Measurements from ENCODE around the gene KIF26A.

Gene KIF26A

GRCh38 chr14:104172880-104173279, 34.5 kb downstream of the KIF26A start:
- no peaks in the 10 kb centered on the region for H3K27me3 ChIP-seq (ENCODE audit: low read depth, low read length)
- no peak overlapping the region for H2AFZ ChIP-seq (ENCODE audit: low read depth, low read length)
- H3K36me3 ChIP-seq (replicated peaks; ENCODE audit: low read depth, low read length), result no peaks in the 10 kb centered on the region
- H3K4me3 ChIP-seq (ENCODE audit: low read length), result no peak overlapping the region
- no peaks in the 10 kb centered on the region for H4K20me1 ChIP-seq (ENCODE audit: insufficient read depth, low read length)
- no peak overlapping the region for H3K27ac ChIP-seq (ENCODE audit: low read length)
- H3K9ac ChIP-seq (ENCODE audit: low read length), result no peak overlapping the region
- H3K9me3 ChIP-seq (ENCODE audit: insufficient read depth, low read length), result no peaks in the 10 kb centered on the region
- no peaks in the 10 kb centered on the region for H3K4me1 ChIP-seq (ENCODE audit: low read length)
- TF ChIP-seq, protein P1, sequence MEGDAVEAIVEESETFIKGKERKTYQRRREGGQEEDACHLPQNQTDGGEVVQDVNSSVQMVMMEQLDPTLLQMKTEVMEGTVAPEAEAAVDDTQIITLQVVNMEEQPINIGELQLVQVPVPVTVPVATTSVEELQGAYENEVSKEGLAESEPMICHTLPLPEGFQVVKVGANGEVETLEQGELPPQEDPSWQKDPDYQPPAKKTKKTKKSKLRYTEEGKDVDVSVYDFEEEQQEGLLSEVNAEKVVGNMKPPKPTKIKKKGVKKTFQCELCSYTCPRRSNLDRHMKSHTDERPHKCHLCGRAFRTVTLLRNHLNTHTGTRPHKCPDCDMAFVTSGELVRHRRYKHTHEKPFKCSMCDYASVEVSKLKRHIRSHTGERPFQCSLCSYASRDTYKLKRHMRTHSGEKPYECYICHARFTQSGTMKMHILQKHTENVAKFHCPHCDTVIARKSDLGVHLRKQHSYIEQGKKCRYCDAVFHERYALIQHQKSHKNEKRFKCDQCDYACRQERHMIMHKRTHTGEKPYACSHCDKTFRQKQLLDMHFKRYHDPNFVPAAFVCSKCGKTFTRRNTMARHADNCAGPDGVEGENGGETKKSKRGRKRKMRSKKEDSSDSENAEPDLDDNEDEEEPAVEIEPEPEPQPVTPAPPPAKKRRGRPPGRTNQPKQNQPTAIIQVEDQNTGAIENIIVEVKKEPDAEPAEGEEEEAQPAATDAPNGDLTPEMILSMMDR (IDR thresholded peaks at IDR 0.05; ENCODE audit: low read depth, low read length), result no peak
- TF ChIP-seq EZH2phosphoT487 (IDR thresholded peaks at IDR 0.05; ENCODE audit: low read depth), result no peak
- H3K4me2 ChIP-seq (ENCODE audit: low read length), result no peak overlapping the region
- no peaks in the 10 kb centered on the region for H3K79me2 ChIP-seq (ENCODE audit: low read length)

DNA sequence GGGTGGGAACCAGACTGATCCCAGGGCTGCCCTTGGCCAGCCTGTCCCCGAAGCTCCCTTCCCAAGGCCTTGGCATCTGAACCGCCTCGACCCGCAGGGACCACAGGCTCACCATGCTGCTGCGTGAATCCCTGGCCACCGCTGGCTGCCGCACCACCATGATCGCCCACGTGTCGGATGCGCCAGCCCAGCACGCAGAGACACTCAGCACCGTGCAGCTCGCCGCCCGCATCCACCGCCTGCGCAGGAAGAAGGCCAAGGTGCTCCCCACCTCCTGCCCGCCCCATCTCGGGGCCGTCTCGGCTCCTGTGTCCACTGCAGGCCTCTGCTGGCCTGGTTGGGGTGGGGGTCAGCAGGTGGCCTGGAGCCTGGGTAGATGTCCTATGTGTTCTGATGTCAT, 35.7 kb downstream of the KIF26A start:
- Histone ChIP-seq H3K4me2 (ENCODE audit: low read length) (no peak overlapping the region), H3K36me3 (replicated peaks; ENCODE audit: low read depth, low read length) (no peaks in the 10 kb centered on the region), H3K27me3 (ENCODE audit: low read depth, low read length) (no peaks in the 10 kb centered on the region), H3K4me1 (ENCODE audit: low read length) (no peaks in the 10 kb centered on the region), H3K4me3 (ENCODE audit: low read length) (no peak overlapping the region), H2AFZ (ENCODE audit: low read depth, low read length) (no peak overlapping the region), H3K9ac (ENCODE audit: low read length) (no peak overlapping the region), H3K79me2 (ENCODE audit: low read length) (no peaks in the 10 kb centered on the region), H4K20me1 (ENCODE audit: insufficient read depth, low read length) (no peaks in the 10 kb centered on the region), H3K27ac (ENCODE audit: low read length) (no peak overlapping the region), H3K9me3 (ENCODE audit: insufficient read depth, low read length) (no peaks in the 10 kb centered on the region)
- no peak for TF ChIP-seq EZH2phosphoT487 (IDR thresholded peaks at IDR 0.05; ENCODE audit: low read depth)
- TF ChIP-seq, protein P1 (IDR thresholded peaks at IDR 0.05; ENCODE audit: low read depth, low read length), result no peak

DNA sequence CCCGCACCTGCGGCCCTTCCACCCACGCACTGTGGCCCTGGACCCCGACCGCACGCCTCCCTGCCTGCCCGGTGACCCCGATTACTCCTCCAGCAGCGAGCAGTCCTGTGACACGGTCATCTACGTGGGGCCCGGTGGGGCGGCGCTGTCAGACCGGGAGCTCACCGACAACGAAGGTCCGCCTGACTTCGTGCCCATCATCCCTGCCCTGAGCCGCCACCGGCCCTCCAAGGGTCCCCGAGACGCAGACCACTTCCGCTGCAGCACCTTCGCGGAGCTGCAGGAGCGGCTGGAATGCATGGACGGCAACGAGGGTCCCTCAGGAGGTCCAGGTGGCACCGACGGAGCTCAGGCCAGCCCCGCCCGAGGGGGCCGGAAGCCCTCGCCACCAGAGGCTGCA, 36.7 kb downstream of the KIF26A start:
- no peak overlapping the region for H3K4me3 ChIP-seq (ENCODE audit: low read length)
- no peaks in the 10 kb centered on the region for H3K9me3 ChIP-seq (ENCODE audit: insufficient read depth, low read length)
- no peaks in the 10 kb centered on the region for H4K20me1 ChIP-seq (ENCODE audit: insufficient read depth, low read length)
- H3K4me1 ChIP-seq (ENCODE audit: low read length), result no peaks in the 10 kb centered on the region
- H2AFZ ChIP-seq (ENCODE audit: low read depth, low read length), result no peak overlapping the region
- no peaks in the 10 kb centered on the region for H3K36me3 ChIP-seq (replicated peaks; ENCODE audit: low read depth, low read length)
- H3K27me3 ChIP-seq (ENCODE audit: low read depth, low read length), result no peaks in the 10 kb centered on the region
- H3K4me2 ChIP-seq (ENCODE audit: low read length), result no peak overlapping the region
- no peak overlapping the region for H3K9ac ChIP-seq (ENCODE audit: low read length)
- TF ChIP-seq EZH2phosphoT487 (IDR thresholded peaks at IDR 0.05; ENCODE audit: low read depth), result no peak
- TF ChIP-seq, protein P1 (IDR thresholded peaks at IDR 0.05; ENCODE audit: low read depth, low read length), result no peak
- H3K27ac ChIP-seq (ENCODE audit: low read length), result no peak overlapping the region
- H3K79me2 ChIP-seq (ENCODE audit: low read length), result no peaks in the 10 kb centered on the region

- Histone ChIP-seq H3K27me3 (ENCODE audit: low read depth, low read length) (no peaks in the 10 kb centered on the region), H2AFZ (ENCODE audit: low read depth, low read length) (no peak overlapping the region), H3K4me3 (ENCODE audit: low read length) (no peak overlapping the region), H4K20me1 (ENCODE audit: insufficient read depth, low read length) (no peaks in the 10 kb centered on the region), H3K36me3 (replicated peaks; ENCODE audit: low read depth, low read length) (no peaks in the 10 kb centered on the region), H3K79me2 (ENCODE audit: low read length) (no peaks in the 10 kb centered on the region), H3K27ac (ENCODE audit: low read length) (no peak overlapping the region), H3K4me1 (ENCODE audit: low read length) (no peaks in the 10 kb centered on the region), H3K9ac (ENCODE audit: low read length) (no peak overlapping the region), H3K9me3 (ENCODE audit: insufficient read depth, low read length) (no peaks in the 10 kb centered on the region), H3K4me2 (ENCODE audit: low read length) (no peak overlapping the region)
- TF ChIP-seq EZH2phosphoT487 (IDR thresholded peaks at IDR 0.05; ENCODE audit: low read depth), result no peak
- TF ChIP-seq, protein P1 (IDR thresholded peaks at IDR 0.05; ENCODE audit: low read depth, low read length), result no peak
These were observed 37.4 kb downstream of the KIF26A start for GRCh38 chr14:104175811-104176210.

All from OCI-LY3 (cell line).